DMS153 (cell line): ENCODE results near the gene C5orf58.

ENCODE experiments used
- DNase-seq: peaks from one replicate; lab custom pipeline; 2025; lab: John Stamatoyannopoulos, UW

C5orf58 gene

GRCh38 chr5:170232786-170233185, at the start of gene C5orf58:
Gene C5orf58 (plus strand): TSS chr5:170232985. CDS start chr5:170234977, 1,992 bp downstream.
- DNase-seq = no peak

- peak; percentile 8 for DNase-seq
Observed at GRCh38 chr5:170183816-170184687, 48.7 kb upstream of the C5orf58 start.

GRCh38 chr5:170184737-170185136, 48.0 kb upstream of the C5orf58 start:
- DNase-seq = no peak

GRCh38 chr5:170186156-170186555, 46.6 kb upstream of the C5orf58 start:
- no peak for DNase-seq

GRCh38 chr5:170186856-170187255, 45.9 kb upstream of the C5orf58 start:
- no peak for DNase-seq

GRCh38 chr5:170190436-170191134, 42.2 kb upstream of the C5orf58 start:
- no peak for DNase-seq

- DNase-seq = no peak
Observed at GRCh38 chr5:170192829-170193228, 40.0 kb upstream of the C5orf58 start.

GRCh38 chr5:170195961-170196360, 36.8 kb upstream of the C5orf58 start:
- DNase-seq = no peak

- no peak for DNase-seq
Observed at GRCh38 chr5:170200876-170201275, 31.9 kb upstream of the C5orf58 start.

- no peak for DNase-seq
Observed at GRCh38 chr5:170201311-170201710, 31.5 kb upstream of the C5orf58 start.

GRCh38 chr5:170202117-170202516, 30.7 kb upstream of the C5orf58 start:
- DNase-seq = no peak

- no peak for DNase-seq
Observed at GRCh38 chr5:170204202-170204601, 28.6 kb upstream of the C5orf58 start.

- DNase-seq = no peak
Observed at GRCh38 chr5:170206216-170206615, 26.6 kb upstream of the C5orf58 start.

- DNase-seq = no peak
Observed at GRCh38 chr5:170206958-170207357, 25.8 kb upstream of the C5orf58 start.

GRCh38 chr5:170211575-170212334, 21.0 kb upstream of the C5orf58 start:
- DNase-seq = no peak

- no peak for DNase-seq
Observed at GRCh38 chr5:170216257-170216864, 16.4 kb upstream of the C5orf58 start.

- DNase-seq = no peak
Observed at GRCh38 chr5:170217831-170218230, 15.0 kb upstream of the C5orf58 start.

GRCh38 chr5:170218726-170219125, 14.1 kb upstream of the C5orf58 start:
- no peak for DNase-seq

GRCh38 chr5:170219615-170220014, 13.2 kb upstream of the C5orf58 start:
- no peak for DNase-seq

- no peak for DNase-seq
Observed at GRCh38 chr5:170220191-170220590, 12.6 kb upstream of the C5orf58 start.

- DNase-seq = no peak
Observed at GRCh38 chr5:170221327-170221741, 11.5 kb upstream of the C5orf58 start.

GRCh38 chr5:170223360-170223759, 9.4 kb upstream of the C5orf58 start:
- DNase-seq = no peak
